ENCODE results near the gene BCL3.

The BCL3 gene

GRCh38 chr19:44737238-44738071 is 11.1 kb upstream of the BCL3 start:
- Histone ChIP-seq H2AFZ (ENCODE audit: low read depth, low read length) (no peak overlapping the region), H3K4me1 (ENCODE audit: low read length) (peaks cover 12% of the 10 kb centered on the region), H3K4me2 (ENCODE audit: low read length) (no peak overlapping the region)

GRCh38 chr19:44738136-44738535 is 10.4 kb upstream of the BCL3 start:
- Histone ChIP-seq H4K20me1 (ENCODE audit: insufficient read depth, low read length) (no peaks in the 10 kb centered on the region), H2AFZ (ENCODE audit: low read depth, low read length) (no peak overlapping the region), H3K9me3 (ENCODE audit: insufficient read depth, low read length) (no peaks in the 10 kb centered on the region), H3K4me2 (ENCODE audit: low read length) (no peak overlapping the region), H3K27ac (ENCODE audit: low read length) (no peak overlapping the region), H3K4me3 (ENCODE audit: low read length) (no peak overlapping the region), H3K9ac (ENCODE audit: low read length) (no peak overlapping the region), H3K4me1 (ENCODE audit: low read length) (peaks cover 12% of the 10 kb centered on the region), H3K36me3 (replicated peaks; ENCODE audit: low read depth, low read length) (no peaks in the 10 kb centered on the region), H3K79me2 (ENCODE audit: low read length) (no peaks in the 10 kb centered on the region), H3K27me3 (ENCODE audit: low read depth, low read length) (peaks cover 27% of the 10 kb centered on the region; the same call in 1 of the 2 replicates)
- TF ChIP-seq CTCF (IDR thresholded peaks at IDR 0.05; ENCODE audit: low read depth, low read length) (no peak), EZH2phosphoT487 (IDR thresholded peaks at IDR 0.05; ENCODE audit: low read depth) (no peak)

More at GRCh38 chr19:44737238-44738071, 11.1 kb upstream of the BCL3 start:
- Histone ChIP-seq H3K9ac (ENCODE audit: low read length) (no peak overlapping the region), H3K27ac (ENCODE audit: low read length) (no peak overlapping the region), H3K27me3 (ENCODE audit: low read depth, low read length) (peaks cover 29% of the 10 kb centered on the region), H4K20me1 (ENCODE audit: insufficient read depth, low read length) (no peaks in the 10 kb centered on the region), H3K36me3 (replicated peaks; ENCODE audit: low read depth, low read length) (no peaks in the 10 kb centered on the region), H3K4me3 (ENCODE audit: low read length) (no peak overlapping the region), H3K9me3 (ENCODE audit: insufficient read depth, low read length) (no peaks in the 10 kb centered on the region), H3K79me2 (ENCODE audit: low read length) (no peaks in the 10 kb centered on the region)
- TF ChIP-seq CTCF (IDR thresholded peaks at IDR 0.05; ENCODE audit: low read depth, low read length) (no peak), EZH2phosphoT487 (IDR thresholded peaks at IDR 0.05; ENCODE audit: low read depth) (no peak)

GRCh38 chr19:44738603-44739558 is 9.6 kb upstream of the BCL3 start:
- Histone ChIP-seq H3K9me3 (ENCODE audit: insufficient read depth, low read length) (no peaks in the 10 kb centered on the region), H3K27me3 (ENCODE audit: low read depth, low read length) (peaks cover 27% of the 10 kb centered on the region; the same call in 1 of the 2 replicates), H3K4me3 (ENCODE audit: low read length) (no peak overlapping the region), H3K9ac (ENCODE audit: low read length) (no peak overlapping the region), H3K4me2 (ENCODE audit: low read length) (no peak overlapping the region), H3K36me3 (replicated peaks; ENCODE audit: low read depth, low read length) (no peaks in the 10 kb centered on the region), H3K4me1 (ENCODE audit: low read length) (peaks cover 12% of the 10 kb centered on the region), H4K20me1 (ENCODE audit: insufficient read depth, low read length) (no peaks in the 10 kb centered on the region), H3K27ac (ENCODE audit: low read length) (no peak overlapping the region), H3K79me2 (ENCODE audit: low read length) (no peaks in the 10 kb centered on the region), H2AFZ (ENCODE audit: low read depth, low read length) (no peak overlapping the region)
- TF ChIP-seq EZH2phosphoT487 (IDR thresholded peaks at IDR 0.05; ENCODE audit: low read depth) (no peak), CTCF (IDR thresholded peaks at IDR 0.05; ENCODE audit: low read depth, low read length) (no peak)

Data from OCI-LY3 (cell line).